H9 (cell line): ENCODE data around the gene PROM1. TPM values are rescaled to one million over a fixed set of nuclear protein-coding genes. Genes with fewer than 3 reads are reported as not detected.

Source experiments
- DNase-seq: peaks from one replicate; pipeline ENCODE4 v3.0.0-alpha.2; 2017
- H2AFZ ChIP-seq: one replicate; pipeline ENCODE4 v1.6.1; 2013; ENCODE audit warnings: mild to moderate bottlenecking, low read length, control low read depth, moderate library complexity
- H2AK5ac ChIP-seq: 2 replicates; pipeline ENCODE4 v1.6.1; 2013; ENCODE audit warnings: low read length, control low read depth, mixed read lengths; ENCODE audit not compliant: insufficient read length
- H2BK120ac ChIP-seq: one replicate; pipeline ENCODE4 v1.6.1; 2013; ENCODE audit warnings: low read depth, mild to moderate bottlenecking, low read length, control low read depth, inconsistent platforms; ENCODE audit not compliant: poor library complexity, severe bottlenecking
- H2BK12ac ChIP-seq: 2 replicates; pipeline ENCODE4 v1.6.1; 2013; ENCODE audit warnings: low read length, control low read depth, mixed read lengths, low read depth; ENCODE audit not compliant: insufficient read length
- H2BK15ac ChIP-seq: 2 replicates; pipeline ENCODE4 v1.6.1; 2013; ENCODE audit warnings: low read depth, low read length, control low read depth
- H2BK20ac ChIP-seq: one replicate; pipeline ENCODE4 v1.6.1; 2013; ENCODE audit warnings: low read depth, mild to moderate bottlenecking, low read length, control low read depth, inconsistent platforms; ENCODE audit not compliant: poor library complexity, severe bottlenecking
- H2BK5ac ChIP-seq: 2 replicates; pipeline ENCODE4 v1.6.1; 2013; ENCODE audit warnings: low read length, control low read depth, mixed read lengths; ENCODE audit not compliant: insufficient read length
- H3K14ac ChIP-seq: 2 replicates; pipeline ENCODE4 v1.6.1; 2013; ENCODE audit warnings: low read length, control low read depth; ENCODE audit not compliant: insufficient read depth
- H3K18ac ChIP-seq: 2 replicates; pipeline ENCODE4 v1.6.1; 2013; ENCODE audit warnings: low read depth, mild to moderate bottlenecking, mixed read lengths, low read length, control low read depth; ENCODE audit not compliant: insufficient read length
- H3K23ac ChIP-seq: 2 replicates; pipeline ENCODE4 v1.6.1; 2013; ENCODE audit warnings: low read length, control low read depth, mixed read lengths, low read depth; ENCODE audit not compliant: insufficient read length
- H3K23me2 ChIP-seq: 2 replicates; pipeline ENCODE4 v1.6.1; 2013; ENCODE audit warnings: low read depth, mild to moderate bottlenecking, mixed read lengths, low read length, control low read depth; ENCODE audit not compliant: insufficient read length, poor library complexity, severe bottlenecking
- H3K27ac ChIP-seq: 2 replicates; pipeline ENCODE4 v1.5.1; 2013; ENCODE audit warnings: low read length, control low read depth, mixed read lengths, low read depth; ENCODE audit not compliant: insufficient read length
- H3K27me3 ChIP-seq: 2 replicates; pipeline ENCODE4 v1.6.1; 2013; ENCODE audit warnings: low read length, control low read depth, inconsistent platforms; ENCODE audit not compliant: insufficient read depth
- H3K4ac ChIP-seq: 2 replicates; pipeline ENCODE4 v1.6.1; 2013; ENCODE audit warnings: low read depth, mild to moderate bottlenecking, control low read depth, inconsistent platforms, low read length, moderate library complexity
- H3K4me1 ChIP-seq: 2 replicates; pipeline ENCODE4 v1.6.1; 2013; ENCODE audit warnings: low read length, control low read depth, inconsistent platforms; ENCODE audit not compliant: insufficient read depth
- H3K4me2 ChIP-seq: 2 replicates; pipeline ENCODE4 v1.6.1; 2013; ENCODE audit warnings: low read length, control low read depth, mixed read lengths; ENCODE audit not compliant: insufficient read length, insufficient read depth
- H3K56ac ChIP-seq: 2 replicates; pipeline ENCODE4 v1.6.1; 2013; ENCODE audit warnings: low read depth, mild to moderate bottlenecking, mixed read lengths, low read length, control low read depth; ENCODE audit not compliant: insufficient read length
- H3K79me1 ChIP-seq: 2 replicates; pipeline ENCODE4 v1.6.1; 2013; ENCODE audit warnings: low read depth, mild to moderate bottlenecking, moderate library complexity, low read length, control low read depth, inconsistent platforms; ENCODE audit not compliant: insufficient read depth, poor library complexity, severe bottlenecking
- H3K79me2 ChIP-seq: 2 replicates; pipeline ENCODE4 v1.6.1; 2013; ENCODE audit warnings: low read length, control low read depth, inconsistent platforms; ENCODE audit not compliant: insufficient read depth
- H3K9ac ChIP-seq: 2 replicates; pipeline ENCODE4 v1.6.1; 2013; ENCODE audit warnings: low read length, control low read depth, mixed read lengths; ENCODE audit not compliant: insufficient read length; ENCODE audit errors: extremely low read depth
- H3K9me3 ChIP-seq: one replicate; pipeline ENCODE4 v1.6.1; 2013; ENCODE audit warnings: low read depth, low read length, inconsistent platforms; ENCODE audit not compliant: control insufficient read depth
- H3T11ph ChIP-seq: one replicate; pipeline ENCODE4 v1.6.1; 2013; ENCODE audit warnings: mild to moderate bottlenecking, low read length, control low read depth, inconsistent platforms
- H4K20me1 ChIP-seq: one replicate; pipeline ENCODE4 v1.6.1; 2013; ENCODE audit not compliant: control insufficient read depth, insufficient read length, insufficient read depth
- H4K5ac ChIP-seq: 2 replicates; pipeline ENCODE4 v1.6.1; 2013; ENCODE audit warnings: low read depth, mild to moderate bottlenecking, mixed read lengths, low read length, control low read depth; ENCODE audit not compliant: insufficient read length
- H4K8ac ChIP-seq: replicated peaks from 2 replicates; pipeline ENCODE4 v1.6.1; 2013; ENCODE audit warnings: low read length, control low read depth, mixed read lengths, low read depth; ENCODE audit not compliant: insufficient read length
- H4K91ac ChIP-seq: 2 replicates; pipeline ENCODE4 v1.6.1; 2013; ENCODE audit warnings: low read depth, mild to moderate bottlenecking, moderate library complexity, mixed read lengths, low read length, control low read depth; ENCODE audit not compliant: insufficient read length
- H3K27ac Mint-ChIP-seq, 3 experiments: 2 replicates in 2 of 3; 3 replicates in 1 of 3; pipeline ENCODE4 v1.8.0; 2020 to 2021; ENCODE audit warnings: mixed read lengths in 3 of 3, mild to moderate bottlenecking in 1 of 3, moderate library complexity in 1 of 3
- H3K27me3 Mint-ChIP-seq: 2 replicates; pipeline ENCODE4 v1.8.0; 2021; ENCODE audit warnings: low read depth, mild to moderate bottlenecking, moderate library complexity, mixed read lengths
- H3K36me3 Mint-ChIP-seq, 3 experiments: 2 replicates in 2 of 3; 3 replicates in 1 of 3; pipeline ENCODE4 v1.8.0; 2020 to 2021; ENCODE audit warnings: low read depth in 3 of 3, mixed read lengths in 3 of 3; ENCODE audit not compliant: insufficient read depth in 1 of 3
- H3K4me1 Mint-ChIP-seq, 2 experiments: 2 replicates each; pipeline ENCODE4 v1.8.0; 2020; ENCODE audit warnings: mixed read lengths in 2 of 2
- H3K4me3 Mint-ChIP-seq, 2 experiments: 2 replicates in 1 of 2; 3 replicates in 1 of 2; pipeline ENCODE4 v1.8.0; 2020 to 2021; ENCODE audit warnings: mild to moderate bottlenecking in 2 of 2, mixed read lengths in 2 of 2, moderate library complexity in 1 of 2
- H3K9me3 Mint-ChIP-seq, 2 experiments: 2 replicates in 1 of 2; 3 replicates in 1 of 2; pipeline ENCODE4 v1.8.0; 2020; ENCODE audit warnings: mild to moderate bottlenecking in 2 of 2, mixed read lengths in 2 of 2, moderate library complexity in 1 of 2
- WGBS: extraction: QIAGEN DNeasy Blood & Tissue Kit; methylation state at CpG from one replicate; pipeline ENCODE4 v1.1.7; 2013; ENCODE audit warnings: missing lambda C conversion rate, low lambda C conversion rate, mixed read lengths; ENCODE audit not compliant: insufficient read length; ENCODE audit errors: extremely low coverage; 5-methylcytosine and 5-hydroxymethylcytosine counted together
- total RNA-seq: library from RNA; stranded (reverse); gene quantifications from 2 replicates; pipeline ENCODE4 v1.2.1, GENCODE V29; 2021
- TF ChIP-seq, protein P1 (sequence below): fragments of 200-600 bp; sonication (generic); conservative IDR thresholded peaks from 3 replicates; pipeline ENCODE4 v1.8.0; 2021; ENCODE audit warnings: antibody characterized with exemption, mild to moderate bottlenecking

The PROM1 gene
- total RNA-seq, 1 experiment from 2014 or later, result 98.3 TPM

DNA sequence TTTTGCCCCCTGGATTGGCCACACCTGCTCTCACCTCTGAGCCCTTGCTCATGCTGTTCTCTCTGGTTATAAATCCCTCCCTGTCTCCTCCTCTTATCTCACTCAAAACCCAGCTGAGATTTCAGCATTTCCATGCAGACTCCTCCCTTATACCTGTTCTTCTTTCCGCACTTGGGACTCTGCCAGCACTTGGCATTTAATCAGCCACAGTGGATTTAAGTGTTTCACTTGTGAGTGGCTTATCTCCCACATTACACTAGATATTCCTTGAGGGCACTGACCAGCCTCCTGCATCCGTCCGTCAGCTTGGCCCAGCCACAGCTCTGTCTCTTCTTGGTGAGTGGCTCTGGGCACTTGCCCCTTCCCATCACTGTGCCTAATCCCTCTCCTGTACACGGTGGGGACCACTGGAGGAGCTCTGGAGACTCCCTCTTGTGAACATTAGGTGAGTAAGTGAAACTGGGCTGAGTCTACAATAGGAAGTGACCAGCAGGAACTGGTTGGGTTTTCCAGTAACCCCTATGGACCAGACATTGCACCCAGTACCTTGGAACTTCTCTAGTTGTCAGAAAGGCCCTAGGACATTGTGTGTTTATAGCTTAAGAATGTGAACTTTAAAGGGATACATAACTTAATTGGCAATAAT is 165.2 kb downstream of the PROM1 start:
- Histone ChIP-seq H2AFZ (no peak overlapping the region), H4K5ac (no peak overlapping the region), H3K9me3 (peaks cover 11% of the 10 kb centered on the region), H3T11ph (no peak overlapping the region), H3K14ac (no peak overlapping the region; the same call in 1 of the 2 replicates), H3K23me2 (no peaks in the 10 kb centered on the region), H3K4me2 (no peak overlapping the region), H2BK20ac (no peak overlapping the region), H3K18ac (no peak overlapping the region), H3K9ac (no peak overlapping the region), H3K4ac (no peak overlapping the region), H3K23ac (no peak overlapping the region), H2BK12ac (no peak overlapping the region), H3K56ac (no peak overlapping the region), H4K91ac (peak overlapping the region; percentile 41), H2BK15ac (no peak overlapping the region), H2BK120ac (no peak overlapping the region), H3K4me1 (no peaks in the 10 kb centered on the region), H3K27me3 (no peaks in the 10 kb centered on the region), H3K79me1 (no peaks in the 10 kb centered on the region), H4K8ac (no peak overlapping the region), H2AK5ac (no peak overlapping the region), H3K79me2 (no peaks in the 10 kb centered on the region), H2BK5ac (no peak overlapping the region), H3K27ac (no peak overlapping the region), H4K20me1 (no peaks in the 10 kb centered on the region)
- H3K27me3 Mint-ChIP-seq, result peaks cover 5% of the 10 kb centered on the region
- no peak for DNase-seq
- H3K36me3 Mint-ChIP-seq, result peaks cover 0 to 10% (median 6%) of the 10 kb centered on the region in 3 experiments; a peak in 6 of 7 replicates
- WGBS, result no CpG with 5 or more reads among the region's 4 CpGs
- no peak overlapping the region for H3K27ac Mint-ChIP-seq
- H3K9me3 Mint-ChIP-seq, result peaks cover 9 to 10% of the 10 kb centered on the region in 2 experiments
- no peaks in the 10 kb centered on the region for H3K4me1 Mint-ChIP-seq
- TF ChIP-seq, protein P1, sequence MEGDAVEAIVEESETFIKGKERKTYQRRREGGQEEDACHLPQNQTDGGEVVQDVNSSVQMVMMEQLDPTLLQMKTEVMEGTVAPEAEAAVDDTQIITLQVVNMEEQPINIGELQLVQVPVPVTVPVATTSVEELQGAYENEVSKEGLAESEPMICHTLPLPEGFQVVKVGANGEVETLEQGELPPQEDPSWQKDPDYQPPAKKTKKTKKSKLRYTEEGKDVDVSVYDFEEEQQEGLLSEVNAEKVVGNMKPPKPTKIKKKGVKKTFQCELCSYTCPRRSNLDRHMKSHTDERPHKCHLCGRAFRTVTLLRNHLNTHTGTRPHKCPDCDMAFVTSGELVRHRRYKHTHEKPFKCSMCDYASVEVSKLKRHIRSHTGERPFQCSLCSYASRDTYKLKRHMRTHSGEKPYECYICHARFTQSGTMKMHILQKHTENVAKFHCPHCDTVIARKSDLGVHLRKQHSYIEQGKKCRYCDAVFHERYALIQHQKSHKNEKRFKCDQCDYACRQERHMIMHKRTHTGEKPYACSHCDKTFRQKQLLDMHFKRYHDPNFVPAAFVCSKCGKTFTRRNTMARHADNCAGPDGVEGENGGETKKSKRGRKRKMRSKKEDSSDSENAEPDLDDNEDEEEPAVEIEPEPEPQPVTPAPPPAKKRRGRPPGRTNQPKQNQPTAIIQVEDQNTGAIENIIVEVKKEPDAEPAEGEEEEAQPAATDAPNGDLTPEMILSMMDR, result no peak
- no peak overlapping the region for H3K4me3 Mint-ChIP-seq

Other genes with a start within 250 kb of the PROM1 start
- not detected in 2 replicates for gene FGFBP1, start 145.3 kb downstream of the PROM1 start, total RNA-seq
- gene FGFBP2, start 120.8 kb downstream of the PROM1 start, total RNA-seq, result not detected in 2 replicates
- 9.9 and 11.1 TPM in 2 replicates for gene TAPT1, start 142.4 kb upstream of the PROM1 start, total RNA-seq